GM21619 (cell line): ENCODE data around the gene LRP3.
"Not testable (repeated sequence)": the region's sequence is repeated elsewhere in the genome, so short reads cannot be mapped to it uniquely, and the experiment has no call there.

Source experiments
- ATAC-seq: cut with Tn5 transposase; IDR thresholded peaks from one replicate; pipeline ENCODE4 v1.9.1; 2021; ENCODE audit not compliant: unreplicated experiment

LRP3 gene

GRCh38 chr19:33193865-33194362 is at the start of gene LRP3:
Gene LRP3, plus strand, starts transcription at chr19:33194330. Its CDS starts 456 bp downstream, at chr19:33194786.
- ATAC-seq, result no peak

- ATAC-seq, result no peak
These were observed 47.9 kb upstream of the LRP3 start for GRCh38 chr19:33146209-33146608.

GRCh38 chr19:33147538-33147937 is 46.6 kb upstream of the LRP3 start:
- ATAC-seq, result no peak

- no peak for ATAC-seq
These were observed 43.1 kb upstream of the LRP3 start for GRCh38 chr19:33150852-33151518.

GRCh38 chr19:33152176-33152575 is 42.0 kb upstream of the LRP3 start:
- no peak for ATAC-seq

GRCh38 chr19:33152625-33153024 is 41.5 kb upstream of the LRP3 start:
- ATAC-seq, result not testable (repeated sequence)

- ATAC-seq, result not testable (repeated sequence)
These were observed 39.8 kb upstream of the LRP3 start for GRCh38 chr19:33154313-33154712.

GRCh38 chr19:33156334-33156733 is 37.8 kb upstream of the LRP3 start:
- no peak for ATAC-seq

GRCh38 chr19:33157906-33158305 is 36.2 kb upstream of the LRP3 start:
- no peak for ATAC-seq

GRCh38 chr19:33158365-33158764 is 35.8 kb upstream of the LRP3 start:
- ATAC-seq, result no peak

- ATAC-seq, result no peak
These were observed 35.0 kb upstream of the LRP3 start for GRCh38 chr19:33159149-33159548.

GRCh38 chr19:33159893-33160292 is 34.2 kb upstream of the LRP3 start:
- no peak for ATAC-seq

- no peak for ATAC-seq
These were observed 32.9 kb upstream of the LRP3 start for GRCh38 chr19:33161201-33161600.

GRCh38 chr19:33163481-33163880 is 30.6 kb upstream of the LRP3 start:
- no peak for ATAC-seq

- not testable (repeated sequence) for ATAC-seq
These were observed 28.1 kb upstream of the LRP3 start for GRCh38 chr19:33166037-33166436.

- no peak for ATAC-seq
These were observed 26.7 kb upstream of the LRP3 start for GRCh38 chr19:33167438-33167837.

- ATAC-seq, result no peak
These were observed 25.6 kb upstream of the LRP3 start for GRCh38 chr19:33168528-33168927.

GRCh38 chr19:33171222-33171795 is 22.8 kb upstream of the LRP3 start:
- ATAC-seq, result no peak

GRCh38 chr19:33171916-33172359 is 22.2 kb upstream of the LRP3 start:
- no peak for ATAC-seq

- no peak for ATAC-seq
These were observed 19.9 kb upstream of the LRP3 start for GRCh38 chr19:33174186-33174585.

GRCh38 chr19:33175156-33175782 is 18.9 kb upstream of the LRP3 start:
- no peak for ATAC-seq
